Transverse colon (tissue), 3 donors: ENCODE data around the gene GM2A.

Source experiments
- CTCF ChIP-seq, 5 experiments: fragments of 200-600 bp in 3 of 5; fragments of 450-650 bp in 2 of 5; sonication (generic) in 3 of 5; IDR thresholded peaks; 1 replicate in 2 of 5; 2 replicates in 3 of 5; pipeline ENCODE4 v1.5.1; 2016 to 2017; ENCODE audit warnings: antibody characterized with exemption in 5 of 5, inconsistent platforms in 3 of 5, mild to moderate bottlenecking in 2 of 5, moderate library complexity in 1 of 5
- POLR2A ChIP-seq: fragments of 450-650 bp; IDR thresholded peaks from one replicate; pipeline ENCODE4 v1.6.1; 2016; ENCODE audit warnings: antibody characterized with exemption, mild to moderate bottlenecking, moderate library complexity

DNA sequence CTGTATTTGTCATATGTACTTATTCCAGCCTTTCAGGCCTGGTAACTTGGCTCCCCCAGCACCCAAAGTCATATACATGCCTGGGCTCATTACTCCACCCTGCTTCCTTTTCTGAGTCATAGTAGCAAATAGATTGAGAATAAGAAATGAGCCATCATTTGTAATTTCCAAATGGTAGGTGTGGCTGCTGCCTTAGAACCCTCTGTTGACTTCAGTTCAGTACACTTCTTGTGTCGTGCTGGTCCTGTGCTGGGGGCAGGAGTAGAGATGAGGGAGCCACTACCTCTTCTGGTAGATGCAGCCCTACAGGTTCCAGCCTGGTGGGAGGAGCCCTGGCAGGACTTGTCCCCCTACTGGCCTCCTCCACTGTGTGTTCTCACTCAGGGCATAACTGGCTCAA lies 11.1 kb downstream of the GM2A start:
- TF ChIP-seq CTCF (IDR thresholded peaks at IDR 0.05) = no peak
- no peak for TF ChIP-seq POLR2A
